Left lung (tissue), 10 donors: ENCODE data around the gene PIR. TPM values are rescaled to one million over a fixed set of nuclear protein-coding genes. Genes with fewer than 3 reads are reported as not detected.

Experiments
- ATAC-seq: fragments of 200-7000 bp; cut with Tn5 transposase; one replicate; pipeline ENCODE4 v1.9.1; 2020; ENCODE audit warnings: moderate library complexity
- DNase-seq, 4 donors: peaks; one replicate each; pipeline ENCODE4 v3.0.0-alpha.2; 2013 to 2020
- H3K27ac ChIP-seq, 2 donors: fragments of 200-600 bp; sonication (generic) in 1 of 2; one replicate each; pipeline versions ENCODE4 v1.5.0 to v1.8.0; 2020 to 2021
- H3K27me3 ChIP-seq, 2 donors: fragments of 200-600 bp; sonication (generic) in 1 of 2; one replicate each; pipeline versions ENCODE4 v1.5.0 to v1.8.0; 2020 to 2021
- H3K36me3 ChIP-seq, 2 donors: fragments of 200-600 bp; sonication (generic) in 1 of 2; one replicate each; pipeline versions ENCODE4 v1.5.0 to v1.8.0; 2020 to 2021
- H3K4me1 ChIP-seq, 2 donors: fragments of 200-600 bp; one replicate each; pipeline ENCODE4 v1.8.0; 2021
- H3K4me3 ChIP-seq, 2 donors: fragments of 200-600 bp; sonication (generic) in 1 of 2; one replicate each; pipeline versions ENCODE4 v1.5.0 to v1.8.0; 2020 to 2021; ENCODE audit warnings: mild to moderate bottlenecking in 1 of 2
- H3K9me3 ChIP-seq, 2 donors: fragments of 200-600 bp; sonication (generic) in 1 of 2; one replicate each; pipeline versions ENCODE4 v1.5.0 to v1.8.0; 2020 to 2021
- intact Hi-C, 2 donors: fragments of 100-400 bp; cut with DNase I; formaldehyde crosslinking; loops; one replicate each; pipeline versions ENCODE4 v1.11.2 to v1.14.2; 2022
- polyA plus RNA-seq, 6 donors: library from polyadenylated mRNA; unstranded; fragments of 120-200 nt; gene quantifications; one replicate each; pipeline ENCODE4 v1.2.1, GENCODE V29; 2013; ENCODE audit not compliant: insufficient read length in 6 of 6
- total RNA-seq, 2 donors: library from RNA; stranded (reverse); fragmentation: NEBNext Ultra II Directional; extraction: Animal tissue kit (Norgen Biotek cat#: 25700); gene quantifications; one replicate each; pipeline ENCODE4 v1.2.1, GENCODE V29; 2021
- TF ChIP-seq, protein P1 (sequence below), 2 donors: fragments of 200-600 bp; sonication (generic) in 1 of 2; IDR thresholded peaks; one replicate each; pipeline versions ENCODE4 v1.5.0 to v1.8.0; 2021; ENCODE audit warnings: antibody characterized with exemption in 2 of 2
- donor health status: DM: no; HTN: yes; CAD: no.
- donor health status: DM: no; HTN: no; CAD: no.

PIR gene
- total and polyA plus RNA-seq, 8 donors: 8.0 to 32.7 (median 10.5) TPM

- Histone ChIP-seq H3K9me3 (no peaks in the 10 kb centered on the region), H3K4me3 (no peak overlapping the region), H3K27ac (no peak overlapping the region), H3K4me1 (no peaks in the 10 kb centered on the region), H3K27me3 (peaks cover 0 to 6% of the 10 kb centered on the region in 2 donors), H3K36me3 (no peaks in the 10 kb centered on the region)
- intact Hi-C loops: no loop called here
- DNase-seq (peak in 1 of 4 donors; percentile 26), ATAC-seq (peak; percentile 47)
- TF ChIP-seq, protein P1, sequence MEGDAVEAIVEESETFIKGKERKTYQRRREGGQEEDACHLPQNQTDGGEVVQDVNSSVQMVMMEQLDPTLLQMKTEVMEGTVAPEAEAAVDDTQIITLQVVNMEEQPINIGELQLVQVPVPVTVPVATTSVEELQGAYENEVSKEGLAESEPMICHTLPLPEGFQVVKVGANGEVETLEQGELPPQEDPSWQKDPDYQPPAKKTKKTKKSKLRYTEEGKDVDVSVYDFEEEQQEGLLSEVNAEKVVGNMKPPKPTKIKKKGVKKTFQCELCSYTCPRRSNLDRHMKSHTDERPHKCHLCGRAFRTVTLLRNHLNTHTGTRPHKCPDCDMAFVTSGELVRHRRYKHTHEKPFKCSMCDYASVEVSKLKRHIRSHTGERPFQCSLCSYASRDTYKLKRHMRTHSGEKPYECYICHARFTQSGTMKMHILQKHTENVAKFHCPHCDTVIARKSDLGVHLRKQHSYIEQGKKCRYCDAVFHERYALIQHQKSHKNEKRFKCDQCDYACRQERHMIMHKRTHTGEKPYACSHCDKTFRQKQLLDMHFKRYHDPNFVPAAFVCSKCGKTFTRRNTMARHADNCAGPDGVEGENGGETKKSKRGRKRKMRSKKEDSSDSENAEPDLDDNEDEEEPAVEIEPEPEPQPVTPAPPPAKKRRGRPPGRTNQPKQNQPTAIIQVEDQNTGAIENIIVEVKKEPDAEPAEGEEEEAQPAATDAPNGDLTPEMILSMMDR (IDR thresholded peaks at IDR 0.05): peak; percentile 57 to 62
These were observed 4.7 kb upstream of the PIR start for GRCh38 chrX:15497865-15498264.

- no peak overlapping the region for H3K27ac ChIP-seq
- no peak for ATAC-seq
- intact Hi-C loops: no loop called here
- no peak for DNase-seq
- no peaks in the 10 kb centered on the region for H3K9me3 ChIP-seq
- H3K27me3 ChIP-seq: peaks cover 0 to 13% of the 10 kb centered on the region in 2 donors
- TF ChIP-seq, protein P1 (IDR thresholded peaks at IDR 0.05): no peak
- no peaks in the 10 kb centered on the region for H3K4me1 ChIP-seq
- H3K4me3 ChIP-seq: no peak overlapping the region
- H3K36me3 ChIP-seq: no peaks in the 10 kb centered on the region
These were observed 3.7 kb upstream of the PIR start for GRCh38 chrX:15496824-15497223.

DNA sequence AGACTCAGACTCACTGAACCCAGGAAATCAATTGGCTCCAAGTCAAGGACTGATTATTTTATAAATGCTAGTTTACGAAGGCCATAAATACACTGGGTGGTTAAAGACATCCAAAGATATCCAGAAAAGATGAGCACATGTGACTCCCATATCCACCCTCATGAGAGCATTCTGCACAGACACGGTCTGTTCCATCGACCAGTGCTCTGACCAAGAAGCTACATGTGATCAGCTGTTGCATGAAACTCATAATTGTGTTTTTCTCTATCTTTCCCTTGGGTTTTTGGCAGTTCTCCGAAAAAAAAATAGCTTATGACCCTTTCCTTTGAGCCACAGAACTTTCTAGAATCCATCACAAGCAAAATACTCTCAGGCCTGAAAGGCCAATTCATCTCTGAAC, 2.7 kb upstream of the PIR start:
- H3K4me3 ChIP-seq: no peak overlapping the region
- H3K4me1 ChIP-seq: no peaks in the 10 kb centered on the region
- H3K9me3 ChIP-seq: no peaks in the 10 kb centered on the region
- H3K27ac ChIP-seq: no peak overlapping the region
- TF ChIP-seq, protein P1 (IDR thresholded peaks at IDR 0.05): no peak
- ATAC-seq (no peak), DNase-seq (no peak)
- H3K36me3 ChIP-seq: no peaks in the 10 kb centered on the region
- intact Hi-C loops: no loop called here
- peaks cover 0 to 13% of the 10 kb centered on the region in 2 donors for H3K27me3 ChIP-seq

DNA sequence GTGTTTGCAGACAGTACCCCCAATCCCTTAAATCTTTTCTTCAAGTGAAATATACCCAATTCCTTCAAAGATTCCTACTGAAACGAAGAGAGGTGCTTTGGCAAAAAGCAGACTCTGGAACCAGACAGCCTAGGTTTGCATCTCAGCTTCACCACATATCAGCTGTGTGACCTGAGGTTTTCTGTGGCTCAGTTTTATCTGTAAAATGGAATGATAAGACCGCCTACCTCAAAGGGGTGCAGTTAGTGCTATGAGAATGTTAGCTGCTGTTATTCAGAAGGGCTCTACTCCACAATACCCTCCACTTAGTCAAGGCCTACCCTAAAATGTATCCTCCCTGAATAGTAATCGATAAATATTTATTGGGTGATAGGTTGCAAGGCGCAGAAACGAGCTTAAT, 664 bp downstream of the PIR start:
- no peaks in the 10 kb centered on the region for H3K36me3 ChIP-seq
- intact Hi-C loops: no loop called here
- no peaks in the 10 kb centered on the region for H3K4me1 ChIP-seq
- DNase-seq: no peak
- peak overlapping the region; percentile 31 to 51 for H3K4me3 ChIP-seq
- peak overlapping the region in 1 of 2 donors; percentile 72 for H3K27ac ChIP-seq
- TF ChIP-seq, protein P1 (IDR thresholded peaks at IDR 0.05): no peak
- no peak for ATAC-seq
- H3K9me3 ChIP-seq: no peaks in the 10 kb centered on the region
- peaks cover 0 to 18% of the 10 kb centered on the region in 2 donors for H3K27me3 ChIP-seq

DNA sequence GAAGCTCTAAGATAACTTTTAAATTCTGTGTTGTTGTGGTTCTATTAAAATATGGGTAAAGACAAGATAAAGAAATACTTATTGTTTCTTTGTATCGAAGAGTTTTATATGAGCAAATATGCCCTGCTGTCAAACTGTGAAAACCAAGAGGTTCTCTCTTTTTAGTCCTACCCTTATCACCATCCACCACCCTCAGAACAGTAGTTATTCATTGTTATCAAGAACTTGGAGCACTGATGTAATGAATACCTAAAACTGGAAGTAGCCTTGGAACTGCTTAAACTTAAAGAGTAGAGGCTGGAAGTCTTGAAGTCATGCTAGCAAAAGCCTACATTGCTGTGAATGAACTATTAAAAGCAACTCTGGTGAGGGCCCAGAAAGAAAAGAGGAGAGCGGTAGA, 9.2 kb downstream of the PIR start:
- Histone ChIP-seq H3K4me1 (no peaks in the 10 kb centered on the region), H3K27ac (no peak overlapping the region), H3K4me3 (no peak overlapping the region), H3K9me3 (no peaks in the 10 kb centered on the region), H3K27me3 (peaks cover 0 to 3% of the 10 kb centered on the region in 2 donors), H3K36me3 (no peaks in the 10 kb centered on the region)
- ATAC-seq (no peak), DNase-seq (no peak)
- TF ChIP-seq, protein P1 (IDR thresholded peaks at IDR 0.05): no peak
- intact Hi-C loops: no loop called here
